GM19240 (cell line): ENCODE results near the gene SH3YL1.

Experiments used
- DNase-seq: peaks from one replicate; pipeline ENCODE4 v3.0.0; 2011; ENCODE audit warnings: low spot score; ENCODE audit not compliant: insufficient read length

The SH3YL1 gene

DNA sequence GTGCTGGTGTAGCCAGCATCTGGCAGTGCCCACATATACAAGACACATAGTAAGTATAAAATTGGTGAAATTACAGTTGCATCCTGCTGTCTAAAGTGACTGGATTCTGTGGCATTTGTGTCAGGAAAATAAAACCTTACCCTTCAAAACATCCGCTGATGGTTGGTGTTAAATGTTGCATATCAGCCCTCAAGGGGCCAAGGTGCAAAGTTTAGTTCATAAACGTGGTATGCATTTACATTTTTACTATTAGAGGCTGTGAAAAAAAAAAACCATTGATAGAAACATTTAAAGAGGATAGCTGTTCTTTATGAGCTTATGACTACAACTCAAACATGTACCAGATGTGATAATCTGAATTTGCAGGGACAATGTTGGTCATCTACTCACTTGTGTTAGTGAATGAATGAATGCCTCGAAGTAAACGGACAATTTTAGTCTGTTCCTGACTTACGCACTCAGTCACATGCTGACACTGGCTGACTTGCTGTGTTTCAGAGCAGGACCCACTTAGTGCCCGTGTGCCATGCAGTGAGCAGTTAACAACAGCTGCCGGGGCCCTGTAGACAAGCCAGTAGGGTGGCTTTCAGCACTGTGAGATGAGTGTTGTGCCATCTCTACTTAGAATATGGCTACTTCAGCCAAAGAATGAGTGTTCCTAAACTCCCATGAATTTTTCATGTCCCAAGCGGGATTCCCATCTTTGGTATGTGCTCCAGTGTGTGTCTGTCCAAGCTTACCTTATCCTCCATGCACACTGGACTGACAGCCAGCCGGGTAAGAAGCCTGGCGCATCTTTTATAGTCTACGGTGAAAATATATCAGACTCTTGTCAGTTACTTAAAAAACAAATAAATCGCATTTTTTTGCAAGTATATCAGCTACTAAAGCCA lies 18.8 kb upstream of the SH3YL1 start:
- no peak for DNase-seq

DNA sequence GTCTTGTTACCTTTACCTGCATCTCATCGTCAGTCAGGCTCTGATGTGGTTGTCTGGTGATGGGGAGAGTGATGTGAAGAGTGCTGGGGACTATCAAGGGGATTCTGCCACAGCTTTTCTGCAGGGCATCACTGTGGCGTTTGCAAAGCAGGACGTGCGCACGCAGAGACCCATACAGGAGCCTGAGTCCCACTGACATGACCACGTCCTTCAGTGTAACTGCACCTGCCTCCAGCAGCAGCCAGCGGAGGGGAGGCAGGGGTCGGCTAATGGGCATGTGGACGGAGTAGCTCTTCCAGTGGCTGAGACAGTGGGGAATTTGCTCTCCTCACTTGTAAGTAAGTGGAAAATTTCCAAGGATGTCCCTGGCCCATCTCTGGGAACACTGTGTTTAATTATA lies 17.5 kb upstream of the SH3YL1 start:
- DNase-seq = no peak

GRCh38 chr2:280650-281110 lies 16.8 kb upstream of the SH3YL1 start:
- no peak for DNase-seq

DNA sequence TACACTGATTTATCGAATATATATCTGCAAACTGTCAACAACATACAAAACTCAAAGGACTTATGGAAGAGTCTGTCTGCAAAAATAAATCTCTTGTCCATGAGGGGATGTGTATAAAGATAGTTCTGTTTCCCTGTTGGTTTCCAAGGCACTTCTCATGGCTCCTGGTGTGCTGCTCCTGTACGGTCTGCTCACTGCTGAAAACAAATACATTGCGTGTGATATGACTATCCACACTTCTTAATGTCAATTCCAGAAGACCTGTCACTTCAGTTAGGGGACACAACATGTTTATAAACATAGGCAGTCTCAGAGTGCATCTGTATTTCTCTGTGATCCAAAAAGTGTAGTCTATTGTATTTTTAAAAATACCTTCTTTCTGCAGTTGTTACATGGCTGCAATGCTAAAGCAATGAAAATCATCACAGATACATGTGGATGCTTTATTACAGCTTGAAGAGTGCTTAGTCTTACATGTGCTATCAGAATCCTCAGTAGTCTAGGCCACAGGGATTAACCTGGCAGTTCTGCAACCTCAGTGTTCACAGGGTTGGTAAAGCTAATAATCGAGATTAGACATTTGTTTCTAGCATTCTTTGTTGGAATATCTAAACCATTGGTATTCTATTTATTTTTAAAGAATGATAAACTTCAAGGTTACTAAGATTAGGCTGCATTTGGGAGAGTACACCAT lies 16.3 kb upstream of the SH3YL1 start:
- no peak for DNase-seq

- DNase-seq = no peak
These were observed 15.5 kb upstream of the SH3YL1 start for GRCh38 chr2:279366-279765.

DNA sequence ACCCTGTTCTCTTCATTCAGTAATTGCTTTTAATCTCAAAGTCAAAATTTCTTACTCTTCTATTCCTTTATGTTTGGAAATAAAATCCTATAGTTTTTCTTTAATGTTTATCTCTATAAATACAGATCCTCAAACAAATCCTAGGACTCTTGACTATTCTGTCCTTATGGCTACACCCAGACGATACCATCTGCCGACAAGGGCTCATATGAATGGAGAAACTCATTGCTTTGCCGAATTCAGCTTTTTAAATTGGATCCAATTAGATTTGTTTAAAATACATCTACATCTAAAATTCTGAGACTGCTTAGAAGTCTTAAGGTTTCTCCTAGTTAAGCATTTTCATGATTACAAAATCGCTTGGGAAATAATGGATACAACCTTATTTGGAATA lies 15.1 kb upstream of the SH3YL1 start:
- DNase-seq = no peak

GRCh38 chr2:278312-278926 lies 14.6 kb upstream of the SH3YL1 start:
- no peak for DNase-seq

GRCh38 chr2:275466-275865 lies 11.6 kb upstream of the SH3YL1 start:
- no peak for DNase-seq

DNA sequence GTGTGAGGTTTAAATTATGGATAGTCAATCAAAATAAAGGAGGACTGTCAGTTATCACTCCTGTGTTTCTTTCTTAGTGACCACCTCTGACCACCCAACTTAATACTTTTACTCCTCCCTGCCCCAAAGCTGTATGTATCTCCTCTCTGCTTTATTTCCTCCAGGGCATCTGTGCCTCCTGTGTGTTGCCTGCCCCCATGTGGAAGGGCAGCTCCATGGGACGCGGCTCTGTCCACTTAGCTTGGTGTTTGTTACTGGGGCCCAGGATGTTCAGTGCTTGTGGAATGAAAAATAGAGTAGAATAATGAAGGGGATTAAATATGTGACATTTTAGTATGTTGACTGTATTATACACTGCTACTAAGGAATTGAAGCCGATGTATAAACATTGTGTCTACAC lies 10.7 kb upstream of the SH3YL1 start:
- no peak for DNase-seq

GRCh38 chr2:273333-273732 lies 9.5 kb upstream of the SH3YL1 start:
- DNase-seq = no peak

DNA sequence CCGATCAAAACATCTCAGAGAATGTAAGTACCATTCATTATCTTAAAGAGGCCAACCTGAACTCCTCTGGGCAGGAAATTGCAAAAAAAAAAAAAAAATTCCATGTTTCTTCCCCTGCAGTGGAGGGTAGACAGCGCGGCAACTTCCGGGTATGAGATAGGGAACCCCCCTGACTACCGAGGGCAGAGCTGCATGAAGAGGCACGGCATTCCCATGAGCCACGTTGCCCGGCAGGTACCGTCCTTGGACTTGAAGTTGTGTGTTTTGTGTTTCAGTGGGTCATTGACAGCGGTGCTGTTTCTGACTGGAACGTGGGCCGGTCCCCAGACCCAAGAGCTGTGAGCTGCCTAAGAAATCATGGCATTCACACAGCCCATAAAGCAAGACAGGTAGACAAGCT lies 8.1 kb upstream of the SH3YL1 start:
- no peak for DNase-seq

DNA sequence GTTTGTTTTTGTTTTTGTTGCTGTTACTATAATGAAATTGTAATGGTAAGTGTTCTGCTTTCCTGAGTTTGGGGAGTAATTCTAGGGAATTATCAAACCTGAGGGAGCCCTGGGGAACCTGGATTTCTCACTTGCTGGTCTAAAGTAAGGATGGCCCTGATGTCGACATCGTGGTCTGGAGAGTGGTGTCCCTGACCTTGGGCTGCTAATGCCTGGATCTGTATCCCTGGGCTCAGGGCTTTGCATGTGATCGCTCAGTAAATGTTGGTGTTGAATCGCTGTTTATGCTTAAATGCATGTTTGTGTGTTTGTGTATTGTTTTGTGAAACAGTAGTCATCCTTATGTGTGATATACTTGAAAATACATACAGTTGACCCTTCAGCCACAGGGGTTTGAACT lies 7.0 kb upstream of the SH3YL1 start:
- no peak for DNase-seq

- no peak for DNase-seq
These were observed 5.7 kb upstream of the SH3YL1 start for GRCh38 chr2:269356-270030.

DNA sequence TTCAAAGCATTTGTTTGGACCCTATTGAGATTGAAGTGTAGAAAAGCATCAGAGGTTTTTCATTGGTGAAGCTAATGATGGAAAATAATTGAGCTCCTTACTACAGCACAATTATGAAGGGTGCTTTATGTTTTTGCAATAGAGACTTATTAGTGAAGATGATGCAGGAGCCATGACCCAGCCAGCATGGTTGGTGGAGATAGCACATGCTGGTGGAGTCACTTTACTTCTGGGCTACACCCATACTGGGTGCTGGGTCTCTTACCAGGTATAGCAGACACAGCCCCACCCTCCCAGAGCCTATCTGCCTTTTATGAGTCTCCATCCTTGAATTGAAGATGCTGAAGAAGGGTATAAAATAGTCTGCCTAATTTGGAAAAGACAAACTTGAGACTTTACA lies 4.5 kb upstream of the SH3YL1 start:
- no peak for DNase-seq

GRCh38 chr2:264493-265468 lies 949 bp upstream of the SH3YL1 start, which contains the start of gene ACP1:
Gene ACP1, plus strand, starts transcription at chr2:264947. Its CDS starts 18 bp downstream, at chr2:264965.
- peak; percentile 85 for DNase-seq

DNA sequence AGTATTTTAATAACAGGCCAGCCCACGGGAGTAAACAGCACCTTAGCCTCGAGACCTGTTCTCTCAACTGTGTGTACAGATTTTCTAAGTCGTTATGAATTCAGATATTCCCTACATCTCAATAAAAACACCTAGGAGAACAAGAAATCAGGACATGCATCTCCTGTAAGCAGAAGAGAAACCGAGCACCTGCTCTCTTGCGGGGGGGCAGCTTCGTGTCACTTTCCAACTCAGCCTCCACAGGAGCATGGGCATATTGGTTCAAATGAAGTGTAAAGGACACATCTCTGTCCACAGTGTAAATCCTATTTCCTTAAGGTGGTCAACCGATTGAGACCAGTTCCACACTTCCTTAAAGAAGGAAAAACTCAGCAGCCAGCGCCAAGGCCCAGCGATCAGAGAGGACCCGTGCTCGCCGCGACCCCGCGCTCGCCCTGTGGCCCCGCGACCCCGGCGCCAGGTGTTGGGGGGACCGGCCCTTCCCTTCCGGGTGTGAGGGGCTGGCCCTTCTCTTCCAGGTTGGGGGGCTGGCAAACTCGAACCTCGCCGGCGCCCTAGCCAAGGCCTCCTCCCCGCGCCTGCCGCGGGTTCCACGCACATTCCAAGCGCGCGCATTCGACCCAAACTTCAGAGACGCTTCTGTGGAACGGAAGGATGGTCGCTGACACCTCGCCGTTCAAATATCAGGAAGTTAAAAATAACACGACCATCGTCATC lies 652 bp downstream of the SH3YL1 start:
- DNase-seq = no peak

GRCh38 chr2:262117-262516 lies 1.7 kb downstream of the SH3YL1 start:
- DNase-seq = no peak

- DNase-seq = no peak
These were observed 3.2 kb downstream of the SH3YL1 start for GRCh38 chr2:260507-261161.

- no peak for DNase-seq
These were observed 4.0 kb downstream of the SH3YL1 start for GRCh38 chr2:259789-260331.
